Measurements from ENCODE around the gene NEDD4L. TPM values are rescaled to one million over a fixed set of nuclear protein-coding genes. Genes with fewer than 3 reads are reported as not detected.

NEDD4L gene
- total and polyA plus RNA-seq, 10 of the 15 experiments (the other 5 are each of a cell fraction or from before 2014, with no cell fraction given): 7.4 to 24.0 (median 17.7) TPM

- TF ChIP-seq IRF3 (IDR thresholded peaks at IDR 0.05) (no peak), RBBP5 (conservative IDR thresholded peaks at IDR 0.05) (no peak)
These were observed 171.0 kb downstream of the NEDD4L start (continued) for GRCh38 chr18:58215011-58215410.

GRCh38 chr18:58216071-58216481, 172.1 kb downstream of the NEDD4L start:
- TF ChIP-seq CBX5 (IDR thresholded peaks at IDR 0.05; ENCODE audit: low read depth) (no peak), SMAD1 (IDR thresholded peaks at IDR 0.05; ENCODE audit: low read depth, partially characterized antibody) (no peak), PKNOX1 (IDR thresholded peaks at IDR 0.05) (peak; percentile 35; the same call in 1 of the 2 replicates), MLLT1 (IDR thresholded peaks at IDR 0.05) (peak; percentile 24; the same call in 1 of the 2 replicates), HDGF (IDR thresholded peaks at IDR 0.05) (0 out of 2 replicates have a peak, but pooled peaks have one; percentile 24), POU2F2 (IDR thresholded peaks at IDR 0.05; ENCODE audit: borderline replicate concordance, low read depth, low read length) (peak; percentile 85; the same call in 2 of the 3 replicates), LARP7 (IDR thresholded peaks at IDR 0.05) (no peak), BHLHE40 (IDR thresholded peaks at IDR 0.05; ENCODE audit: borderline replicate concordance in 1 of 2, low read depth in 2 of 2, low read length in 1 of 2) (peak in 1 of 2 experiments; percentile 71; a peak in 1 of 4 replicates), ZBTB33 (IDR thresholded peaks at IDR 0.05) (no peak), YY1 (IDR thresholded peaks at IDR 0.05; ENCODE audit: low read depth, low read length) (peak; percentile 41; the same call in 1 of the 2 replicates), NBN (IDR thresholded peaks at IDR 0.05) (0 out of 2 replicates have a peak, but pooled peaks have one; percentile 55)
- 6% methylated on average over 3 of the region's 3 CpGs for WGBS (ENCODE audit: insufficient coverage, insufficient replicate concordance, low lambda C conversion rate, missing lambda C conversion rate)
- BruUV-seq (replicated peaks): no TSS peak
- intact Hi-C loops (cut with micrococcal nuclease; ENCODE audit: unreplicated experiment): no loop called here
- POLR2A ChIA-PET: interaction anchor here (1.4 kb wide), 1 partner anchor 9 kb away, joined by 5 read pairs; no protein-coding TSS in a partner anchor
- CTCF ChIA-PET: no interaction called here
- RAD21 ChIA-PET (ENCODE audit: unreplicated experiment): interaction anchor here (1.1 kb wide), 1 partner anchor 9 kb away, joined by 11 read pairs; no protein-coding TSS in a partner anchor
- no peaks in the 10 kb centered on the region for H4K20me1 ChIP-seq (ENCODE audit: control insufficient read depth, insufficient read depth)
- ATAC-seq: peak; percentile 62
- SMC1A ChIA-PET (ENCODE audit: uncharacterized antibody, unreplicated experiment): interaction anchor here (2.1 to 5.0 kb wide), 3 partner anchors 10 to 13 kb away, joined by 15 to 66 read pairs (median 24); no protein-coding TSS in a partner anchor
- peaks cover 9% of the 10 kb centered on the region; the same call in 1 of the 2 replicates for H3K4me1 ChIP-seq (ENCODE audit: control insufficient read depth, insufficient read depth, low read length)
- H3K9ac ChIP-seq (ENCODE audit: control insufficient read depth, insufficient read depth, low read length): no peak overlapping the region
- no peak overlapping the region for H3K27ac ChIP-seq (ENCODE audit: control insufficient read depth, insufficient read depth)
- H3K9me3 ChIP-seq (replicated peaks; ENCODE audit: control insufficient read depth, insufficient read depth, low read length): no peaks in the 10 kb centered on the region; the same call in 2 of the 3 replicates
- no peaks in the 10 kb centered on the region; a peak in 1 of 4 replicates for H3K36me3 ChIP-seq (ENCODE audit: control insufficient read depth in 2 of 2, insufficient read depth in 2 of 2, low read length in 1 of 2)
- H3K79me2 ChIP-seq (ENCODE audit: control insufficient read depth, insufficient read depth, low read length): no peaks in the 10 kb centered on the region
- no peak overlapping the region for H3K4me2 ChIP-seq (ENCODE audit: control insufficient read depth, insufficient read depth)
- FAIRE-seq: no peak
- H3K4me3 ChIP-seq: no peak overlapping the region
- no peaks in the 10 kb centered on the region for H3K27me3 ChIP-seq (replicated peaks in 1 of 2; ENCODE audit: control insufficient read depth in 2 of 2, insufficient read depth in 2 of 2, low read length in 1 of 2)
- no peak for DNase-seq (ENCODE audit: low read depth, low spot score)
- no peak overlapping the region for H2AFZ ChIP-seq (ENCODE audit: control insufficient read depth, low read depth, low read length)
- in situ Hi-C loops (cut with MboI): no loop called here
